T47D (cell line): ENCODE results near the gene CCDC85B.
A peak's percentile ranks its signal among the peaks of the same experiment; 100 is the strongest.

Experiments used
- DNase-seq, 2 experiments: peaks; one replicate each; pipeline versions ENCODE4 v3.0.0 to v3.0.0-alpha.2; 2011 to 2012; ENCODE audit warnings: low read depth in 1 of 2, low spot score in 1 of 2
- JUND ChIP-seq: IDR thresholded peaks from 2 replicates; pipeline ENCODE4 v1.6.1; 2012; ENCODE audit warnings: low read depth
- in situ Hi-C: cut with HindIII; loops from 2 replicates; pipeline ENCODE4 v1.10.0; 2016; ENCODE audit warnings: low sequenced_read_pairs, low pct_unique_long_range_greater_than_20kb

CCDC85B gene

DNA sequence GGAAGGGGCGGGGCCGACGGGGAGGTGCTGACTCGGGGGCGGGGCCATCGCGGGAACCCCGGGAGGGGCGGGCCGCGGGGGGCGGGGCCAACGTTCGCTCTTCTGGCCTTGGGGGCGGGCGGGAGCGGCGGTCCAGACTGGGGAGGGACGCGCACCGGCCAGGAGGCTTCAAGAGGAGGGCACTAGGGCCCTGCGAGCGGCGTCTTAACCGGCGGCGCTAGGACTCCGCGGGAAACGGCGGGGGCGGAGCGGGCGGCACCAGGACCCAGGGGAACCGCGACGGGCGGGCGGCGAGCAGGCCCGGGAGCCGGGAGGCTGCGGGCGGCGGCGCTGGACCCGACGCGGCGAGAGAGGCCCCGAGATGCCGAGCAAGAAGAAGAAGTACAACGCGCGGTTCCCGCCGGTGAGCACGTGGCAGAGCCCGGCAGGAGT, 28.7 kb downstream of the CCDC85B start, which contains the start of gene DRAP1:
TSS of gene DRAP1 (plus strand) at position 286 of the 432 bp plus-strand sequence. CDS start at position 362, 76 bp downstream.
- TF ChIP-seq JUND = no peak
- in situ Hi-C loops = no loop called here
- peak; percentile 97 to 99 for DNase-seq

DNA sequence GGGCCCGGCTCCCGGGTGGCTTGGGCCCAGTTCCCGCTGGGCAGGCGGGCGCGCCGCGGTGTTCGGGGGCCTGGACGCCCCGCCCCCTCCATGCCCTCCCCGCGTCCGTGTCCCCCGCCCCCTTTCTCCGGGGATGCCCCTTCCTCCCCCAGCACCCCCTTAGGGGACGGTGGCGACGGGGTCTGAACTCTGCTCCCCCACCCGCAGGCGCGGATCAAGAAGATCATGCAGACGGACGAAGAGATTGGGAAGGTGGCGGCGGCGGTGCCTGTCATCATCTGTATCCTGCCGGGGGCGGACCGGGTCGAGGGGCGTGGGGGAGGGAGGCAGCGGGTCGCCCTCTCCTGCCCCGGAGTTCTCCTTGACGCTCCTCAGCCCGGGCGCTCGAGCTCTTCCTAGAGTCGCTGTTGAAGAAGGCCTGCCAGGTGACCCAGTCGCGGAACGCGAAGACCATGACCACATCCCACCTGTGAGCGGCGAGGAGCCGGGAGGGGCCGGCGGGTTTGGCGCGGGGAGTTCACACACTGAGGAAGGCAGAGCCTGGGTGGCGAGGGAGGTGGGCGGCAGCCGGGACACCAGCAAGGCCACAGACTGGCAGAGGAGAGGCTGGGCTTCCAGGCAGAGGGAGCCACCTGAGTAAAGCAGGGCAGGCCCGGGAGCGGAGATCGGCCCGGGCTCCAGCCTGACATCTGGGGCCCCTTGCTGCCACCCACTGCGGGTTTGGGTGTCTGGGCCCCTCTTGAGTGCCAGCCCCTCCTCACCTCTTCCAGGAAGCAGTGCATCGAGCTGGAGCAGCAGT, 29.3 kb downstream of the CCDC85B start:
- peak in 1 of 2 experiments; percentile 38 for DNase-seq
- in situ Hi-C loops = no loop called here
- TF ChIP-seq JUND = no peak

DNA sequence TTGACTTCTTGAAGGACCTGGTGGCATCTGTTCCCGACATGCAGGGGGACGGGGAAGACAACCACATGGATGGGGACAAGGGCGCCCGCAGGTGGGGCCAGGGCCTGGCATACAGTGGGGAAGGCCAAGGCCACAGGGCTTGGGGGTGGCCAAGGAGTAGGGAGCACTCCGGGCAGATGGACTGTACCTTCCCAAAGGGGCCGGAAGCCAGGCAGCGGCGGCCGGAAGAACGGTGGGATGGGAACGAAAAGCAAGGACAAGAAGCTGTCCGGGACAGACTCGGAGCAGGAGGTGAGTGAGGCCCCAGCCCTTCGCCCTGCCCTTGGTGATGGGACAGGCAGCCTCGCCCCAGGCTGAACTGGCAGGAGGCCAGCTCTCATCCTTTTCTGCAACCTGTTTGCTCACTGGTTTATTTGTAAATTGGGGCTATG, 29.9 kb downstream of the CCDC85B start:
- DNase-seq = no peak
- in situ Hi-C loops = no loop called here
- TF ChIP-seq JUND = no peak

DNA sequence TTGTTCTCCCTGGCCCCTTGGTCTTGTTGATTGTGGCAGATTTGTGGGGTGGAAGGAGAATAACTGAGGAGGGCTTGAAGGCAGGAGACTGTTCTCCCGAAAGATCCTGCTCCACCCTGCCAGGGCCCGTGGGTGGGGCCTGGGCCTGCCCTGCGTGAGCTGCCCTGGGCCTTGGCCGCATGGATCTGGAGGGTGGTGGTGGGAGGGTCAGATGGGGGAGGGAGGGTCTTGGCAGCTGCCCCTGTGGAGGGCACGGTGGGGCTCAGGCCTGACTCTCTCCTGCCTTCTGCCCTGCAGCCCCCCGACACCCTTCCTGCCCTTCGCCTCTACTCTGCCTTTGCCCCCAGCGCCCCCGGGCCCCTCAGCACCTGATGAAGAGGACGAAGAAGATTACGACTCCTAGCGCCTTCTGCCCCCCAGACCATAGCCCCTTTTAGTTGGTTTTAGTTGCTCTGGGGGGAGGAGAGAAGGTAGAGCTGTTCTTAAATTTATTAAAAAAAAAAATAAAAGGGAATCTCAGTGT, 30.6 kb downstream of the CCDC85B start:
- no peak for DNase-seq
- in situ Hi-C loops = no loop called here
- TF ChIP-seq JUND = no peak

DNA sequence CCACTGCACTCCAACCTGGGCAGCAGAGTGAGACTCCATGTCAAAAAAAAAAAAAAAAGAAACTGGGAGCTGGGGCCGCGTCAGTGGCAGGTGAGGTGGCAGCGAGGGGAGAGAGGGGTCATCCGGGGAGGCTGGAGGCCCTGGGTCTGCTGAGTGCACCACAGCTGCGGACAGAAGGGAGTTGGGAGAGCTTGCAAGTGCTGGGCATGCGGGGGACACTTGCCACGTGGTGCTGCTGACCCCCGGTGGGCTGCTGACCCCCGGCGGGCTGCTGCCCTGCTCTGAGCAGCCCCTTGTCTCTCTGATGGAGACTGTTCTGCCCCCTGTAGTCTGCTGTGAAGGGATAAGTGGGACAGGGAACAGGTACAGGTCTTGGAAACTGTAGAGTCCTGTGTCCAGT, 31.4 kb downstream of the CCDC85B start:
- TF ChIP-seq JUND = no peak
- in situ Hi-C loops = no loop called here
- no peak for DNase-seq

GRCh38 chr11:65922565-65922964, 32.1 kb downstream of the CCDC85B start:
- DNase-seq = no peak
- in situ Hi-C loops = no loop called here
- no peak for TF ChIP-seq JUND

DNA sequence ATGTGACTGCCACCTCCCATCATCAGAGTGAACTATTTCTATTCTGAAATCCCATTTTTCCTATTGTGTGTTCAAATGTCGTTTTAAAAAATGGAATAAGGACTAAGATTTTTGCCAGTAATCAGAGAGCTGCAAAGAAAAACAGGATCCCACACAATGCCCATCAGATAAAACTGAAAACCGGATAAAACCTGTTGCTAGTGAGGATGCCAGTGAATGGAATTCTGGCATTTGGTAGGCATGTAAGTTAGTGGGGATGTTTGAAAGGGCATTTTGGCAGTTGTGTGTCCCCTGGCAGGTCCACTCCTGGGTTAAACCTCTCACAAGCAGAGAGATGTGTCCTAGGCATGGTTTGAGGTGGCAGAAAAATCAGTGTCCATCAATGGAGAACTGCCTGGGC, 34.9 kb downstream of the CCDC85B start:
- TF ChIP-seq JUND = no peak
- in situ Hi-C loops = no loop called here
- DNase-seq = peak; percentile 58 to 83

- TF ChIP-seq JUND = no peak
- no peak for DNase-seq
- in situ Hi-C loops = no loop called here
Observed at GRCh38 chr11:65927904-65928397, 37.5 kb downstream of the CCDC85B start.

- in situ Hi-C loops = no loop called here
- no peak for TF ChIP-seq JUND
- no peak for DNase-seq
Observed at GRCh38 chr11:65928667-65929066, 38.2 kb downstream of the CCDC85B start.

- in situ Hi-C loops = no loop called here
- no peak for TF ChIP-seq JUND
- no peak for DNase-seq
Observed at GRCh38 chr11:65931773-65932557, 41.5 kb downstream of the CCDC85B start.

- in situ Hi-C loops = no loop called here
- TF ChIP-seq JUND = no peak
- peak in 1 of 2 experiments; percentile 74 for DNase-seq
Observed at GRCh38 chr11:65932558-65932919, 42.1 kb downstream of the CCDC85B start.

DNA sequence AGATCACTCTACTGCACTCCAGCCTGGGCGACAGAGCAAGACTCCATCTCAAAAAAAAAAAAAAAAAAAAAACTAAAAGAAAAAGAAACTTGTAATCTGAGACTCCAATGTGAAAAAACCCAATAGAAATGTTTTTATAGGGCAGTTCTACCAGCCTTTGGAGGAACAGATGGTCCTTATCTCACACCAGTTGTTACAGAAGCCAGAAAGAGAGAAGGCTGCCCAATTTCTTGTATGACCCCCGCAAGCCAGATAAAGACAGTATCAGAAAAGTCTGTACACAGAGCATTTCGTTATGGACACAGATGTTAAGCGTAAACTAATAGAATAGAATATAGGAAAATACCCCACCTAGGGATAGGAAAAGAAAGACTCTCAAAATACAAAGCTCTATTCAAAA, 43.5 kb downstream of the CCDC85B start:
- in situ Hi-C loops = no loop called here
- no peak for DNase-seq
- TF ChIP-seq JUND = no peak

DNA sequence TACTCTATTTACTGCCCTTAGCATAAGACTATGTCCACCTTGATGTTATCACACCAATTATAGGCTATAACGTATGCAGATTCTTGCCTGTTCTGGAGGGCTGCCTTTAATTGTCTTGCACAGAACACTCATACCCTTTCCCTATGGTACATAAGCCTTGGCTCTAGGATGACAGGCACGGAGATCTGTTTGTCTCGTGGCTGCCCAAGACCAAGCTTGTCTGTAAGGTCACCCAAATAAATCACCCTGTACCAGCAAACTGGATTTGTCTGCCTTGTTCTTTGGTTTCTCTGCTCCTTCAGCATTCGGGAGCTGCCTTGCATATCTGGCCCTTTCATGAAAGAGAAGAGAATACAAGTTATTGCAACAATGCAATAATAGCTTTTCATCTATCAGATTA, 47.3 kb downstream of the CCDC85B start:
- in situ Hi-C loops = no loop called here
- no peak for TF ChIP-seq JUND
- no peak for DNase-seq
